Sigmoid colon (tissue), 4 donors: ENCODE data around the gene SMARCC1.

Experiments
- CTCF ChIP-seq, 4 experiments: fragments of 450-650 bp in 3 of 4; fragments of 200-600 bp in 1 of 4; IDR thresholded peaks; one replicate each; pipeline ENCODE4 v1.5.1; 2016 to 2019; ENCODE audit warnings: antibody characterized with exemption in 4 of 4, mild to moderate bottlenecking in 3 of 4, moderate library complexity in 2 of 4
- EP300 ChIP-seq, 4 donors: sonication (generic); formaldehyde crosslinking; IDR thresholded peaks; one replicate each; pipeline ENCODE4 v1.6.1; 2017; ENCODE audit warnings: antibody characterized with exemption in 4 of 4
- POLR2AphosphoS5 ChIP-seq, 4 donors: sonication (generic); formaldehyde crosslinking; IDR thresholded peaks; one replicate each; pipeline ENCODE4 v1.6.1; 2017; ENCODE audit warnings: antibody characterized with exemption in 4 of 4

GRCh38 chr3:47772788-47773187 lies 8.9 kb downstream of the SMARCC1 start:
- TF ChIP-seq EP300 (IDR thresholded peaks at IDR 0.05) (no peak), CTCF (IDR thresholded peaks at IDR 0.05) (no peak), POLR2AphosphoS5 (IDR thresholded peaks at IDR 0.05) (no peak)
